Esophagus squamous epithelium (tissue), 5 donors: ENCODE data around the gene PRKCA. TPM values are rescaled to one million over a fixed set of nuclear protein-coding genes. Genes with fewer than 3 reads are reported as not detected.

ENCODE experiments used
- DNase-seq: peaks from one replicate; lab custom pipeline; 2025; lab: John Stamatoyannopoulos, UW
- H3K27ac ChIP-seq, 4 donors: fragments of 200-600 bp; sonication (generic); one replicate each; pipeline ENCODE4 v1.5.1; 2016 to 2019; ENCODE audit warnings: mild to moderate bottlenecking in 1 of 4
- H3K27me3 ChIP-seq, 4 donors: fragments of 200-600 bp; sonication (generic); 1 replicate in 3 of 4; 2 replicates in 1 of 4; pipeline versions ENCODE4 v1.5.1 to v1.6.0; 2017 to 2021; ENCODE audit warnings: antibody characterized with exemption in 1 of 4
- H3K36me3 ChIP-seq, 3 donors: fragments of 200-600 bp; sonication (generic); one replicate each; pipeline ENCODE4 v1.5.1; 2016 to 2019
- H3K4me1 ChIP-seq, 3 donors: fragments of 200-600 bp; sonication (generic); one replicate each; pipeline ENCODE4 v1.5.1; 2017 to 2019
- H3K4me3 ChIP-seq, 4 donors: fragments of 200-600 bp; sonication (generic); 1 replicate in 3 of 4; 2 replicates in 1 of 4; pipeline ENCODE4 v1.5.1; 2016 to 2019; ENCODE audit warnings: mild to moderate bottlenecking in 2 of 4, moderate library complexity in 1 of 4
- H3K9me3 ChIP-seq, 3 donors: fragments of 200-600 bp; sonication (generic); one replicate each; pipeline ENCODE4 v1.5.1; 2016 to 2019
- POLR2A ChIP-seq, 4 donors: fragments of 450-650 bp; IDR thresholded peaks; one replicate each; pipeline ENCODE4 v1.6.1; 2017; ENCODE audit warnings: antibody characterized with exemption in 4 of 4, mild to moderate bottlenecking in 4 of 4, moderate library complexity in 3 of 4
- whole genome bisulfite sequencing, 2 donors: methylation state at CpG; one replicate each; pipeline ENCODE4 v1.1.5; 2018; 5-methylcytosine and 5-hydroxymethylcytosine counted together
- intact Hi-C: fragments of 100-400 bp; cut with DNase I; formaldehyde crosslinking; loops from one replicate; pipeline ENCODE4 v1.15.0; 2022
- total RNA-seq, 4 donors: library from RNA; depleted of rRNA; stranded (reverse); fragments of >200 nt; gene quantifications; one replicate each; pipeline ENCODE4 v1.1.0, GENCODE V29; 2016
- TF ChIP-seq, protein P1 (sequence below), 6 experiments: fragments of 450-650 bp in 4 of 6; fragments of 200-600 bp in 2 of 6; sonication (generic) in 2 of 6; IDR thresholded peaks; one replicate each; pipeline ENCODE4 v1.5.1; 2016 to 2019; ENCODE audit warnings: antibody characterized with exemption in 6 of 6, mild to moderate bottlenecking in 4 of 6, moderate library complexity in 4 of 6
- donor health status: DM: yes; HTN: yes; CAD: no.

Gene PRKCA
- total RNA-seq, 4 donors from 2014 or later = 2.4 to 9.2 (median 4.2) TPM

DNA sequence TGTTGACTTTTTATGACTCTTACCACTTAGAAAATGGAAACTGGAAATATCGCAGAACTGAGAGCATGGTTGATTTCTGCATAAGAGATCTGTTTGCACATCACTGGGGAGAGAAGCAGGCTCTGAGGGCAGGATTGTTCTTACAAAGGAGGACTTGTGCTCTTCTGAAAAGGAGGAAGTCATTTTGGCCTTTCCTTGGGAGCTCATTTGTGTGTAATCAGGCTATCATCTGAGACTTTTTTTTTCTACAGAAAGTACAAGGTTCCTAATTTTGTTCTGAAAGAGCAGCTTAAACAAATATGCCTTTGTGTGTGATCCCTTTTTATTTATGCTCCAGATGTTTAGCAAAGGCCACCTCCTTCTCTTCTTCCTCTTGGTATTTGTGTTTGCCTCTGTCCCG, 386.8 kb downstream of the PRKCA start:
- Histone ChIP-seq H3K9me3 (no peaks in the 10 kb centered on the region), H3K4me3 (no peak overlapping the region), H3K4me1 (no peaks in the 10 kb centered on the region), H3K27ac (no peak overlapping the region), H3K27me3 (no peaks in the 10 kb centered on the region), H3K36me3 (peaks cover 0 to 29% (median 0%) of the 10 kb centered on the region in 3 donors)
- no peak for DNase-seq
- intact Hi-C loops = no loop called here
- WGBS, 2 donors = 35 to 88% methylated on average over 2 of the region's 2 CpGs
- TF ChIP-seq, protein P1, sequence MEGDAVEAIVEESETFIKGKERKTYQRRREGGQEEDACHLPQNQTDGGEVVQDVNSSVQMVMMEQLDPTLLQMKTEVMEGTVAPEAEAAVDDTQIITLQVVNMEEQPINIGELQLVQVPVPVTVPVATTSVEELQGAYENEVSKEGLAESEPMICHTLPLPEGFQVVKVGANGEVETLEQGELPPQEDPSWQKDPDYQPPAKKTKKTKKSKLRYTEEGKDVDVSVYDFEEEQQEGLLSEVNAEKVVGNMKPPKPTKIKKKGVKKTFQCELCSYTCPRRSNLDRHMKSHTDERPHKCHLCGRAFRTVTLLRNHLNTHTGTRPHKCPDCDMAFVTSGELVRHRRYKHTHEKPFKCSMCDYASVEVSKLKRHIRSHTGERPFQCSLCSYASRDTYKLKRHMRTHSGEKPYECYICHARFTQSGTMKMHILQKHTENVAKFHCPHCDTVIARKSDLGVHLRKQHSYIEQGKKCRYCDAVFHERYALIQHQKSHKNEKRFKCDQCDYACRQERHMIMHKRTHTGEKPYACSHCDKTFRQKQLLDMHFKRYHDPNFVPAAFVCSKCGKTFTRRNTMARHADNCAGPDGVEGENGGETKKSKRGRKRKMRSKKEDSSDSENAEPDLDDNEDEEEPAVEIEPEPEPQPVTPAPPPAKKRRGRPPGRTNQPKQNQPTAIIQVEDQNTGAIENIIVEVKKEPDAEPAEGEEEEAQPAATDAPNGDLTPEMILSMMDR (IDR thresholded peaks at IDR 0.05) = no peak
- no peak for TF ChIP-seq POLR2A (IDR thresholded peaks at IDR 0.05)

DNA sequence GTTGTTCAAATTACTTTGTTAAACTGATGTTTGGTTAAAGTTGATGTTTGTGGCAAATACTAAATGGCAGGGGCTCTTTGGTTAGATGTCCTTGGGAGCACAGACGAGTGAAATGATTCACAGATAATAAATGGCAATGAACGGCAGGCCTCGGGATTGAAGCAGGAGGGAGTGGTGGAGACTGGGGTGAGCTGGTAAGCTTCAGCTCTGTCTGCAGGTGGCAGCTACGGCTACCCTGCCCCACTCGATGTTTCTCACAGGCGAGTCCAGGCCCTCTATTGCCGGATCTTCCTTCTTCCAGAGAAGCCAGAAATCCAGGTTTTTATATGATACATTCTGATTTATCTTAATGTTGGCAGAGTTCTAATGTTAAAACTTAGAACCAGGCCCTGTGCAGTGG, 387.8 kb downstream of the PRKCA start:
- Histone ChIP-seq H3K36me3 (peaks cover 0 to 29% (median 0%) of the 10 kb centered on the region in 3 donors), H3K27me3 (no peaks in the 10 kb centered on the region), H3K9me3 (no peaks in the 10 kb centered on the region), H3K4me1 (no peaks in the 10 kb centered on the region), H3K4me3 (no peak overlapping the region), H3K27ac (no peak overlapping the region)
- no peak for DNase-seq
- intact Hi-C loops = no loop called here
- TF ChIP-seq, protein P1 (IDR thresholded peaks at IDR 0.05) = no peak
- no peak for TF ChIP-seq POLR2A (IDR thresholded peaks at IDR 0.05)
- 89 to 93% methylated on average over 5 to 7 of the region's 7 CpGs for WGBS, 2 donors

DNA sequence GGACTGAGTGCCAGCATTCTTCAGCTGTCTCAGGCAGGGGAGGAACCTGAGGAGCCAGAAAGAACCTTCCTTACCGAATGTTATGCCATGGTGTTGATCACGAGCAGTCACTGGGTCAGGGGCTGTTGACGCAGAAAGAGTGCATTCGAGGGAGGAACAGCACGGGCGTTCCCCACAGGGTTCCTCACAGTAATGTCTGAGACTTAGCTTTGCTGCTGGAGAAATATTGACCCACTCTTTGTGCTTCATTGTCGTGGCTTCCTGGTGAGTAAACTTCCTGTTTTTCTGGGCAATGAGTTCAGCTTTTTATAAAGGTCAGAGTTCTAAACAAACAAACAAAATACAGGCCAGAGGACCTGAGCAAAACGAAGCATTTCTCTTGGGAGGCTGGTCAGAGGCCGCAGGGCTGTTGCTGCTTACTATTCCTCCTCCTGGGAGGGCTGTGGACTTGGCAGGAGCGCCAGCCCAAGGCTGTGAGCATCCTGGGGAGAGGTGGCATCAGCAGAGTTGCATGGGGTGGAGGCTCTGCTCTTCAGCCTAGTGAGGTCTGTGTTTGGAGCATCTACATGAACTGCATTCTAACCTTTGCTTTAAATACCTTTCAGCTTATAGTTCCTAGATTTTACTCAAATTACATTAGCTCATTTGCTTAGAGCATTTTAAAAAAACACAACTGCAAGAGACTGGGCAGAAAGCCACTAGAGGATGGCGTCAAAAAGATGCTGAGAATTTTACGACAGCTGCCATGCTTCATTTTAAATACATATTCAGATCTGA, 389.4 kb downstream of the PRKCA start:
- H3K4me1 ChIP-seq = no peaks in the 10 kb centered on the region
- H3K4me3 ChIP-seq = no peak overlapping the region
- no peaks in the 10 kb centered on the region for H3K27me3 ChIP-seq
- no peak for TF ChIP-seq POLR2A (IDR thresholded peaks at IDR 0.05)
- TF ChIP-seq, protein P1 (IDR thresholded peaks at IDR 0.05) = no peak
- peaks cover 0 to 34% (median 0%) of the 10 kb centered on the region in 3 donors for H3K36me3 ChIP-seq
- DNase-seq = no peak
- WGBS, 2 donors = 52 to 63% methylated on average over 8 to 12 of the region's 12 CpGs
- H3K27ac ChIP-seq = peak overlapping the region in 2 of 4 donors; percentile 3 to 47
- intact Hi-C loops = no loop called here
- no peaks in the 10 kb centered on the region for H3K9me3 ChIP-seq

DNA sequence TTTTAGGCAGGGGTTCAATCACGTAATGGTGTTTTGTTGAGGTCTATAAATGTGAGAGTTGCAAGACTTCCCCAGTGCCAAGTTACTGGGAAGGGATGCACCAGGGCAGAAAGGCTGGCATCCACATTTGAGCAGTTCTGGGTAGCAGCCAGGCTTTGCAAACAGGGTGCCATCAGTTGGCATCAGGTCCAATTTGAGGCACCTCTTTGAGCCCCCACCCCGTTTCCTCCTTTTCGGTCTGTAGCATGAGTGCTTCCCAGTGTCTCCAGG, 389.9 kb downstream of the PRKCA start:
- no peak for TF ChIP-seq POLR2A (IDR thresholded peaks at IDR 0.05)
- TF ChIP-seq, protein P1 (IDR thresholded peaks at IDR 0.05) = no peak
- H3K36me3 ChIP-seq = peaks cover 0 to 39% (median 0%) of the 10 kb centered on the region in 3 donors
- DNase-seq = no peak
- no peaks in the 10 kb centered on the region for H3K27me3 ChIP-seq
- intact Hi-C loops = no loop called here
- H3K27ac ChIP-seq = no peak overlapping the region
- no peaks in the 10 kb centered on the region for H3K9me3 ChIP-seq
- H3K4me1 ChIP-seq = no peaks in the 10 kb centered on the region
- H3K4me3 ChIP-seq = no peak overlapping the region
- 60 to 96% methylated on average over 3 of the region's 3 CpGs for WGBS, 2 donors

DNA sequence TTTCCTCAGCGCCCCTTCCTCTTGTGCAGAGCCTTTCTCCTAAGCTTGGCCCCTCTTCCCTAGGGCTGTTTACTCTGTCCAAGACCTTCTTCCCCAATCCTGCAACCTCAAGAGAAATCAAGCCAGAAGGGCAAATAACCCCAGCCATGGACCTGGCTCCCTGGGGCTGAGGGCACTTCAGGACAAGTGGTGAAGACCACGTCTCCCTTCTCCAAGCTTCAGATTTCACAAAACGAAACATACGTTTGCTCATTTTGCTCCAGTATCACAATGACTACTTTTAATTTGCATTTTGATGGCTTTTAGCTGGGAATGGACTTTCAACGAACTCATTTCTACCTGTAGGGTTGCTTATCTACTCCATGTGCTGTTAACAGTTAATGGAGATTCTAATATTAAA, 392.7 kb downstream of the PRKCA start:
- TF ChIP-seq, protein P1 (IDR thresholded peaks at IDR 0.05) = no peak
- TF ChIP-seq POLR2A (IDR thresholded peaks at IDR 0.05) = no peak
- DNase-seq = no peak
- intact Hi-C loops = no loop called here
- no peak overlapping the region for H3K27ac ChIP-seq
- no peaks in the 10 kb centered on the region for H3K27me3 ChIP-seq
- 75 to 94% methylated on average over 5 of the region's 5 CpGs for WGBS, 2 donors
- H3K4me1 ChIP-seq = no peaks in the 10 kb centered on the region
- H3K9me3 ChIP-seq = peaks cover 0 to 7% (median 0%) of the 10 kb centered on the region in 3 donors
- no peak overlapping the region for H3K4me3 ChIP-seq
- peaks cover 0 to 22% (median 0%) of the 10 kb centered on the region in 3 donors for H3K36me3 ChIP-seq
